Testis (tissue), 5 donors: ENCODE data around the gene GOLGA8Q. TPM values are rescaled to one million over a fixed set of nuclear protein-coding genes. Genes with fewer than 3 reads are reported as not detected.
"Not testable (repeated sequence)": the region's sequence is repeated elsewhere in the genome, so short reads cannot be mapped to it uniquely, and the experiment has no call there.

Experiments used
- DNase-seq: peaks from one replicate; pipeline ENCODE4 v3.0.0-alpha.2; 2019
- H3K27ac ChIP-seq, 2 donors: fragments of 200-600 bp; sonication (generic); one replicate each; pipeline ENCODE4 v1.5.1; 2019
- H3K27me3 ChIP-seq: fragments of 200-600 bp; sonication (generic); one replicate; pipeline ENCODE4 v1.5.1; 2019
- H3K36me3 ChIP-seq: fragments of 200-600 bp; sonication (generic); one replicate; pipeline ENCODE4 v1.5.1; 2017; ENCODE audit warnings: low read depth; ENCODE audit errors: missing control alignments
- H3K4me1 ChIP-seq: fragments of 200-600 bp; sonication (generic); one replicate; pipeline ENCODE4 v1.5.1; 2019
- H3K4me3 ChIP-seq, 2 donors: fragments of 200-600 bp; sonication (generic); one replicate each; pipeline ENCODE4 v1.5.1; 2017 to 2019
- H3K9me3 ChIP-seq: fragments of 200-600 bp; sonication (generic); one replicate; pipeline ENCODE4 v1.5.1; 2017
- WGBS, 2 donors: methylation state at CpG; one replicate each; pipeline ENCODE4 v1.1.5; 2018; 5-methylcytosine and 5-hydroxymethylcytosine counted together
- intact Hi-C: fragments of 100-400 bp; cut with DNase I; formaldehyde crosslinking; loops from one replicate; pipeline ENCODE4 v1.15.1; 2023; ENCODE audit warnings: low total_unique reads
- long read RNA-seq, 2 donors: transcript quantifications; one replicate each; lab custom pipeline, GENCODE V29; 2026
- polyA plus RNA-seq: library from polyadenylated mRNA; stranded (reverse); fragments of 350-450 nt; fragmentation: Illumina TruSeq; extraction: RNeasy Lipid Tissue Mini Kit (QIAGEN cat#74804); gene quantifications from one replicate; pipeline ENCODE4 v1.2.3, GENCODE V29; 2014; ENCODE audit warnings: low read depth, low replicate concordance; ENCODE audit not compliant: insufficient read depth
- total RNA-seq, 2 donors: library from RNA; depleted of rRNA; stranded (reverse); fragments of >200 nt; gene quantifications; one replicate each; pipeline ENCODE4 v1.2.3, GENCODE V29; 2016

The GOLGA8Q gene
- total RNA-seq (10 to 100 TPM in 1 of 2 donors, 1 to 10 TPM in 1; 7.5 to 20.1 TPM), polyA plus RNA-seq (10.4 TPM)
- long read RNA-seq, donor 1 = 0 reads
- long read RNA-seq, donor 2 = 0 reads

- DNase-seq, H3K4me1 ChIP-seq, H3K9me3 ChIP-seq, intact Hi-C loops, H3K36me3 ChIP-seq, H3K4me3 ChIP-seq, H3K27ac ChIP-seq, H3K27me3 ChIP-seq: not testable (repeated sequence)
- 65 to 76% methylated on average over 3 of the region's 9 CpGs for WGBS, 2 donors
These were observed at the start of gene GOLGA8Q for GRCh38 chr15:30551750-30552149. TSS of gene GOLGA8Q (plus strand) at chr15:30552050. CDS start at chr15:30552078, 28 bp downstream.

GRCh38 chr15:30502904-30503781 lies 48.7 kb upstream of the GOLGA8Q start:
- H3K4me1 ChIP-seq, H3K27me3 ChIP-seq, H3K36me3 ChIP-seq, H3K4me3 ChIP-seq, H3K9me3 ChIP-seq, intact Hi-C loops, H3K27ac ChIP-seq, DNase-seq: not testable (repeated sequence)
- WGBS, 2 donors = no CpG with 5 or more reads among the region's 11 CpGs

GRCh38 chr15:30504162-30504843 lies 47.5 kb upstream of the GOLGA8Q start:
- H3K27me3 ChIP-seq, DNase-seq, intact Hi-C loops, H3K27ac ChIP-seq, H3K9me3 ChIP-seq, H3K4me1 ChIP-seq, H3K36me3 ChIP-seq, H3K4me3 ChIP-seq: not testable (repeated sequence)
- WGBS, 2 donors = 84 to 90% methylated on average over 2 to 3 of the region's 5 CpGs

GRCh38 chr15:30514545-30514944 lies 37.3 kb upstream of the GOLGA8Q start:
- H3K36me3 ChIP-seq, H3K27me3 ChIP-seq, DNase-seq, intact Hi-C loops, H3K4me3 ChIP-seq, H3K27ac ChIP-seq, H3K4me1 ChIP-seq, H3K9me3 ChIP-seq: not testable (repeated sequence)
- WGBS, 2 donors = no CpG with 5 or more reads among the region's 4 CpGs

- DNase-seq, H3K9me3 ChIP-seq, H3K4me3 ChIP-seq, H3K4me1 ChIP-seq, H3K36me3 ChIP-seq, H3K27me3 ChIP-seq, intact Hi-C loops, H3K27ac ChIP-seq: not testable (repeated sequence)
- no CpG with 5 or more reads among the region's 7 CpGs for WGBS, 2 donors
These were observed 28.2 kb upstream of the GOLGA8Q start for GRCh38 chr15:30523453-30524243.

GRCh38 chr15:30525912-30526311 lies 25.9 kb upstream of the GOLGA8Q start:
- H3K9me3 ChIP-seq, DNase-seq, intact Hi-C loops, H3K4me1 ChIP-seq, H3K36me3 ChIP-seq, H3K27me3 ChIP-seq, H3K4me3 ChIP-seq, H3K27ac ChIP-seq: not testable (repeated sequence)
- WGBS, 2 donors = 60% methylated on average over 1 of the region's 4 CpGs; no CpG with 5 or more reads in 1 of the 2 donors

GRCh38 chr15:30529049-30529448 lies 22.8 kb upstream of the GOLGA8Q start:
- intact Hi-C loops = not testable (repeated sequence)
- no CpG with 5 or more reads among the region's 3 CpGs for WGBS, 2 donors

GRCh38 chr15:30566949-30567348 lies 15.1 kb downstream of the GOLGA8Q start:
- H3K9me3 ChIP-seq, intact Hi-C loops, H3K36me3 ChIP-seq, H3K27ac ChIP-seq, H3K4me3 ChIP-seq, DNase-seq, H3K4me1 ChIP-seq, H3K27me3 ChIP-seq: not testable (repeated sequence)
- WGBS, 2 donors = 60% methylated on average over 1 of the region's 6 CpGs; no CpG with 5 or more reads in 1 of the 2 donors

More at GRCh38 chr15:30529049-30529448, 22.8 kb upstream of the GOLGA8Q start:
- DNase-seq, H3K9me3 ChIP-seq, H3K27me3 ChIP-seq, H3K36me3 ChIP-seq, H3K4me3 ChIP-seq, H3K27ac ChIP-seq, H3K4me1 ChIP-seq: not testable (repeated sequence)

GRCh38 chr15:30573012-30573491 lies 21.2 kb downstream of the GOLGA8Q start:
- H3K27me3 ChIP-seq, H3K9me3 ChIP-seq, H3K36me3 ChIP-seq, H3K4me3 ChIP-seq, H3K27ac ChIP-seq, DNase-seq, intact Hi-C loops, H3K4me1 ChIP-seq: not testable (repeated sequence)
- no CpG with 5 or more reads among the region's 38 CpGs for WGBS, 2 donors

- H3K9me3 ChIP-seq, H3K4me3 ChIP-seq, H3K36me3 ChIP-seq, H3K27ac ChIP-seq, intact Hi-C loops, DNase-seq, H3K27me3 ChIP-seq, H3K4me1 ChIP-seq: not testable (repeated sequence)
- WGBS, 2 donors = no CpG with 5 or more reads among the region's 6 CpGs
These were observed 27.6 kb downstream of the GOLGA8Q start for GRCh38 chr15:30579394-30579970.

GRCh38 chr15:30580716-30581115 lies 28.9 kb downstream of the GOLGA8Q start:
- DNase-seq, H3K9me3 ChIP-seq, H3K36me3 ChIP-seq, intact Hi-C loops, H3K27ac ChIP-seq, H3K27me3 ChIP-seq, H3K4me3 ChIP-seq, H3K4me1 ChIP-seq: not testable (repeated sequence)
- WGBS, 2 donors = no CpG with 5 or more reads among the region's 4 CpGs
